GM18502 (cell line): Measurements from ENCODE around the gene HACD2.

Source experiments
- ATAC-seq: cut with Tn5 transposase; IDR thresholded peaks from one replicate; pipeline ENCODE4 v1.9.1; 2021; ENCODE audit warnings: mild to moderate bottlenecking; ENCODE audit not compliant: unreplicated experiment, poor library complexity

The HACD2 gene

GRCh38 chr3:123533554-123534159, 51.2 kb downstream of the HACD2 start:
- no peak for ATAC-seq

GRCh38 chr3:123528130-123528529, 56.7 kb downstream of the HACD2 start:
- ATAC-seq, result no peak

- ATAC-seq, result no peak
Measured at GRCh38 chr3:123527046-123527445, 57.8 kb downstream of the HACD2 start.

- ATAC-seq, result no peak
Measured at GRCh38 chr3:123526474-123526873, 58.4 kb downstream of the HACD2 start.

- ATAC-seq, result no peak
Measured at GRCh38 chr3:123525433-123525832, 59.4 kb downstream of the HACD2 start.

- ATAC-seq, result no peak
Measured at GRCh38 chr3:123524981-123525380, 59.9 kb downstream of the HACD2 start.

GRCh38 chr3:123523023-123523412, 61.8 kb downstream of the HACD2 start:
- no peak for ATAC-seq

- ATAC-seq, result no peak
Measured at GRCh38 chr3:123522320-123523022, 62.4 kb downstream of the HACD2 start.

GRCh38 chr3:123521179-123521969, 63.5 kb downstream of the HACD2 start:
- ATAC-seq, result no peak

- no peak for ATAC-seq
Measured at GRCh38 chr3:123520656-123521055, 64.2 kb downstream of the HACD2 start.

GRCh38 chr3:123518892-123519485, 65.9 kb downstream of the HACD2 start:
- no peak for ATAC-seq

GRCh38 chr3:123511726-123512125, 73.1 kb downstream of the HACD2 start:
- no peak for ATAC-seq

GRCh38 chr3:123511084-123511483, 73.8 kb downstream of the HACD2 start:
- no peak for ATAC-seq

- ATAC-seq, result no peak
Measured at GRCh38 chr3:123508178-123508577, 76.7 kb downstream of the HACD2 start.

- no peak for ATAC-seq
Measured at GRCh38 chr3:123505820-123506219, 79.0 kb downstream of the HACD2 start.

- ATAC-seq, result no peak
Measured at GRCh38 chr3:123503203-123503602, 81.7 kb downstream of the HACD2 start.

- no peak for ATAC-seq
Measured at GRCh38 chr3:123499322-123499721, 85.5 kb downstream of the HACD2 start.

GRCh38 chr3:123498761-123499160, 86.1 kb downstream of the HACD2 start:
- ATAC-seq, result no peak

GRCh38 chr3:123493912-123494311, 90.9 kb downstream of the HACD2 start:
- ATAC-seq, result no peak

GRCh38 chr3:123491966-123492587, 92.8 kb downstream of the HACD2 start:
- ATAC-seq, result no peak
